Stimulated activated CD8-positive, alpha-beta memory T cell treated with anti-CD3 and anti-CD28 coated beads, Interleukin-12 subunit alpha, Interleukin-12 subunit beta, amount 100 ng/mL, for 1 hour (primary cell): ENCODE results near the gene FGR.

Experiments
- DNase-seq: peaks from one replicate; pipeline ENCODE4 v3.0.0-alpha.2; 2020; ENCODE audit warnings: low read depth

FGR gene

DNA sequence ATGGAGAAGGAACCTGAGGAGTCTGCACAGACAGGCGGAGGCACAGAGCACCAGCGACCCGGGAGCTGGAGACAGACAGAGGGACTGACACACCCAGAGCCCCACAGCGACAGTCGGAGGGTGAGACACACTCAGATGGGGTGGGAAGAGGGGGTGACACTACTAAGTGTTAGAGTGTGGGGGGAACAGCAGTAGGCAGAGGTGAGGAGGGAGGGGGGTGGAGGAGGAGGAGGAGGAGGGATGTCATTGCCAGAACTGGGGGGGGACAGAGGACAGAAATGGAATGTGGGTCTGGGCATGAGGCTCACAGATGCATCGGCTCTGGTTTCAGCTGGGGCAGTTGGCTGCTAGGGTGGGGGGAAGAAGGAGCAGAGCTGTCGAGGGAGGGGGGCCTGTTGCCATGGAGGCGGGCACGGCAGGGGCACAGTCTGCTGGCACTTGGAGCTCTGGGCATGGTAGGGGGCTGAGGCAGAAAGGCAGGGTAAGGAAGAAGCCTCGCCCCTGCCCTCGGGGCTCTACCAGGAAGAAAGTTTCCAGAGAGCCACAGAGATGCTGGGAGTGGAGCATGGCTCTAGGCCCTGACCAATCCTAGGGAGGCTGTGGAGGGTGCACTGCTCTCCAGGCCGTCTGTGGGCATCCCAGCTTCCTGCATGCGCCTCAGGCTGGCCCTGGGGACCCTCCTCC, 68.4 kb downstream of the FGR start:
- no peak for DNase-seq

DNA sequence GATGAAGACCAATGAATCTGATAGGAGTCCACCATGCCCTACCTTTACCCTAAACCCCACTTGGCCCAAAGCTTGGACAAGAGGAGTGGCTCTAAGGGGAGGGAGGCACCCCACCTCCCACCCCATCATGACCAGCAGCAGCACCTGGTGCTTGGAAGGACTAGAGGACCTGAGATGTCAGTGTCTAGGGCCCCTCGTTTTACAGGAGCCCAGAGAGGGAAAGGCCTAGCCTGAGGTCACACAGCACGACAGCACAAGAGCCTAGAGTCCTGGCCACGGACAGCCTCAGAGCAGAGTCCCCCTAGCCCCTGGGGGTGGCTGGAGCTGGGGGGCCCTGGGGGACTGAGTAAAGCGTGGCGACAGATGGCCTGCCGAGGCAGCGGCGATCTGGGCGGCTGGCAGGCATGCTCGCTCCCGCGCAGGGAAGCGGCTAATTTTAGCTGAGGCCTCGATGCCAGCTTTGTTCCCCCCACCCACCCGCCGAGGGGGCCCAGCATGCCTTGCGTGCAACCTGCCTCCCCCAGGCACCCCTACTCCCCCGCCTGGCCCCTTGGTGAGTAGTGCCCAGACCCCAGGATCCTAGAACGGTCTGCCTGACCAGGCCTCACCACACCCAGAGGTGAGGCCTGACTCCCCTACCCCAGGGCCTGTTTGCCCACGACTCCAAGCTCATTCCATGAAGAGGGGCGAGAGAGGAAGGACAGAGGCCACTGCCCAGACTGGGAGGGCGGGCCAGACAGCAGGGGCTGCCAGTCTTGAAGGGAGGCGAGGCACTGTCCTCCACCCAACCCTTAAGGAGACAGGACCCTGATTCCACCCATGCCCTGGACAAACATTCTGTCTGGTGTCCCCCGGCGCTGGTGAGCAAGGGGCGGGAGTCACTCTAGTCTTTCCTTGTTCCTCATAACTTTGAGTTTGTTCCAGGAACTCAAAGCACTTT, 70.0 kb downstream of the FGR start:
- no peak for DNase-seq

DNA sequence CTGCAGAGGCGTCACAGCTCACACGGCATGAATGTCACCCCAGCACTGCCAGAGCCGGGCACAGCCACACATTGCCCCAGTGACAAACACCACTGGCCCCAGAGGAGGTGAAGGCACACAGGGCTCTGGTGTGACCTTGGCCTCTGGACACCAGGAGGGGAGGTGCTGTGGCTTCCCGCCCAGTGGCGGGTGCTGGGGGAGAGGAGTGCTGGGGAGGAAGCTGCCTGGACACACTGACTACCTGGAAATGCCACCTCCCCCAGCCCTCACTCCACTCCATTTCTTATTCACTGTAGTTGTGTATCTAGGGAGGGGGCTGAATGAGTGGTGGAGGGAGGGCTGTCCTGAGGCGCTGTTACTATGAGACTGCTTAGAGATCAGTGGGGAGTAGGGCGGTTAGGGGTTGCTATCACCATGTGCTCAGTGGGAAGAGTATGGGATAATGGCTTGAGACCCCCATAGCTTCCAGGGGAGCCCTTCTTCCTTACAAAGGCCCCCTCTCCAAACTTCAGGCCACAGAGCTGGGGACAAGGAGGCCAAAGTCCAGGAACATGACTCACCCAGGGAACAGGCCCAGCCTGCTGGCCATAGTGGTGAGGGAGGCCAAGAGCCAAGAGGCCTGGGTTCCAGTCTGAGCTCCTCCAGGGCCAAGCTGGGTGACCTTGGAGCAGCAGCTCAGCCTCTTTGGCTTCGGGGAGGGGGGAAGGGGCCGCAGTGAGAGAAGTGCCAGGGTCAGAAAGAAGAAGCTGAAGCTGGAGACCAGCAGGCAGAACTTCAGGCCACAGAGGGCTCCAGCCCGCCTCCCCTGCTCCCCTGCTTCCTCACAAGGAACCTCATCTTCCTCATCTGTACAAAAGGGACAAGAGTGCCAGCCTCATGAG, 71.2 kb downstream of the FGR start:
- DNase-seq, result no peak

DNA sequence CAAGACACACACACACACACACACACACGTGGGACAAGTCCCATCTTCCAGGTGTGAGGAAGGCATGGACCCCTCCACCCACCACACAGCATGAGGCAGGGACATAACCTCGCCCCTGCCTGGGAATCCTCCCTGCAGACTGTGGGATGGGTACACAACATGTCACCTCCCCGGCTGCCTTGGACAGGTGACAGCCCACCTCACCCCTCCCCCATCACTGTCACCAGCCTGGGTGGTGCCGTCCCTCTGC, 71.7 kb downstream of the FGR start:
- DNase-seq, result no peak

DNA sequence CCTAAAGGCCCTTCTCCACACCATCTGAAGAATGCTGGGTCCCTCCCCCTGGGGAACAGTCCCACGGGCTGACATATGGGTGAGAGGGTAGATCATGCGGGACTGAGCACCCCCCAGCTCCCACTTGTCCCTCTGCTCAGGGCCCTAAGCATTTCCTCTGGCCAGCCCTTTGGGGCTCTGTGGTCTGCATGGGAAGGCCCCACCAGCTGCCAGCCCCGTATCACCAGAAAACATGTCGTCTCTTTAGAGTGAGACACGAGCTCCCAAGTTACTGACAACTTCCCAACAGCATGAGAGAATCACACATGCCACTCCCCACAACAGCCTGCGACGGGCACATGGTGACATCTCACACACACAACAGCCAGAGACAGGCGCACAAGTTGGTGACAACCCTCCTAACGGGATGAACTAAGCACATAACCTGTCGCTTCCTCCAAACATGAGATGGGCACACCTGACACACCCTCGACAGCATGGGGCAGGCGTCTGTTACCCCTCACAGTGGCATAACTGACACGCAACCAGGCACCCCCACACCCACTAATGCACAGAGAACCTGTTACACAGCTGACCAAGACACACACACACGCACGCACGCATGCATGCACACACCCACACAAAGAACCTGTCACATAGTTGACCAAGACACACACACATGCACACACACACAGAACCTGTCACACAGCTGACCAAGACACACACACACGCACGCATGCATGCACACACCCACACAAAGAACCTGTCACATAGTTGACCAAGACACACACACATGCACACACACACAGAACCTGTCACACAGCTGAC, 72.2 kb downstream of the FGR start:
- DNase-seq, result no peak
